Pancreas (tissue), 10 donors: ENCODE results near the gene PTMA. TPM values are rescaled to one million over a fixed set of nuclear protein-coding genes. Genes with fewer than 3 reads are reported as not detected.
A peak's percentile ranks its signal among the peaks of the same experiment; 100 is the strongest.

Experiments used
- ATAC-seq, 4 donors: fragments of 200-7000 bp; cut with Tn5 transposase; one replicate each; pipeline versions ENCODE4 v1.8.0 to v1.9.1; 2020; ENCODE audit warnings: mild to moderate bottlenecking in 4 of 4, moderate library complexity in 4 of 4
- DNase-seq, 6 donors: peaks; one replicate each; pipeline ENCODE4 v3.0.0-alpha.2; 2020
- FAIRE-seq: peaks from 2 replicates; lab custom pipeline; 2012; peaks lifted over from hg19 to GRCh38; lab: Jason Lieb, UNC
- H3K27ac ChIP-seq, 4 donors: fragments of 200-600 bp; sonication (generic); 1 replicate in 3 of 4; 2 replicates in 1 of 4; pipeline versions ENCODE4 v1.5.0 to v1.8.0; 2020
- H3K27me3 ChIP-seq, 4 donors: fragments of 200-600 bp; one replicate each; pipeline ENCODE4 v1.8.0; 2021
- H3K36me3 ChIP-seq, 3 donors: fragments of 200-600 bp; sonication (generic) in 1 of 3; one replicate each; pipeline versions ENCODE4 v1.5.0 to v1.8.0; 2020 to 2021
- H3K4me1 ChIP-seq, 3 donors: fragments of 200-600 bp; one replicate each; pipeline ENCODE4 v1.8.0; 2021
- H3K4me3 ChIP-seq, 4 donors: fragments of 200-600 bp; sonication (generic) in 2 of 4; one replicate each; pipeline versions ENCODE4 v1.5.0 to v1.8.0; 2020 to 2021
- H3K9me3 ChIP-seq, 4 donors: fragments of 200-600 bp; one replicate each; pipeline ENCODE4 v1.8.0; 2021
- CTCF ChIP-seq, 4 donors: fragments of 200-600 bp; sonication (generic) in 3 of 4; IDR thresholded peaks; one replicate each; pipeline versions ENCODE4 v1.5.0 to v1.8.0; 2021; ENCODE audit warnings: antibody characterized with exemption in 4 of 4
- WGBS, 2 donors: extraction: QIAGEN DNeasy Blood & Tissue Kit; methylation state at CpG; one replicate each; pipeline ENCODE4 v1.1.7; 2013; 5-methylcytosine and 5-hydroxymethylcytosine counted together
- intact Hi-C, 3 donors: fragments of 100-400 bp; cut with DNase I; formaldehyde crosslinking; loops; one replicate each; pipeline versions ENCODE4 v1.11.1 to v1.14.2; 2022
- polyA plus RNA-seq, 2 donors: library from polyadenylated mRNA; stranded (reverse); fragments of 200-250 nt; gene quantifications; one replicate each; pipeline ENCODE4 v1.2.3, GENCODE V29; 2013
- total RNA-seq, 6 donors: library from RNA; stranded (reverse); fragmentation: NEBNext Ultra II Directional in 4 of 6; extraction: Animal tissue kit (Norgen Biotek cat#: 25700) in 4 of 6; gene quantifications; one replicate each; pipeline versions ENCODE4 v1.2.1 to v1.2.4, GENCODE V29; 2021 to 2023
- donor health status: healthy with polysubstance abuse.
- donor health status: DM: no; HTN: no; CAD: no; lungs with moderate emphysema.
- donor health status: DM: no; HTN: no; CAD: no.
- donor health status: control.
- donor health status: control.
- donor health status: Bipolar disorder and iron deficiency.
- donor health status: DM: yes; HTN: yes; CAD: no.
- donor health status: DM: no; HTN: no; CAD: no.
- donor health status: DM: no; HTN: no; CAD: no.
- donor health status: DM: yes; HTN: yes; CAD: no.

PTMA gene
- total and polyA plus RNA-seq, 8 donors = 319 to 751 (median 531) TPM

DNA sequence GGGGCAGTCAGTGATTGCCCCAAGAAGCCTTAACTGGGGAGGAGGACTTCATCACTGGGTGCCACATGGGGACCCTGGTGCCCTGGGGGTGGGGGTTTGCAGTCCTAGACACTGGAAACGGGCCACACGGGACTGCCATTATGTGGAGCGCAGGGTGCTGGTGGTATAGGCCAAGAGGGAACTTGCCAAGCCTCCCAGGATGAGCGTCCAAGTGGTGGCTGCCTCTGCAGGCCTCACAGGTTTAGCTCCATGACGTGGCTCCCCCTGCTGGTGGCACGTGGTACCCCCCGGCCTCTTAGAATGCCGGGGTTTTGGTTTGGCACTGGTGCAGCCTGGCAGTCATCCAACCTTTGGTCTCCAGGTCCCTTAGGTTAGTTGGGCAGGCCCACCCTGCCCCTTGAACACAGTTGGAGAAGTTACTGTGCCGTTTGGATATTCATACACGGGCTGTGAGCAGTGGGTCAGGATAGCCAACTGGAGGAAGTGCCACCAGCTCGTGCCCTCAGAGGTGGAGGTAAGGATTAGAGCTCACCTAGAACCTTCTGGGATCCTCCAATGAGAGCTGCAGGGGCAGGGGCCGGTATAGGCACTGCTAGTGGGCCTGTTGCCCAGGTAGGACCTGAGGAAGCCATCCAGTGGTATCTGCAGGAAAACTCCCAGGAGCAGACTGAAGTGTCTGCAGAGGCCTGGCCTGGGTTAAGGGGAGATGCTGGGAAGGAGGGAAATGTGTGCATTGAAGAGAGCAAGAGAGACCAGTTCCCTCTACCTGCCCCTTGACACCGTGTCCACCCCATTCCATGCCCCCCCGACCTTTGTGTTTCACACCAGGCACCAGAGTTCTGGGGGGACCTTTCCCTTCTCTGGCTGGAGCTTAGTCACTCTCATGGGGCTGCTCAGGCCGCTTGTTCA is 5.7 kb downstream of the PTMA start:
- FAIRE-seq (no peak), ATAC-seq (peak; percentile 28 to 65 (median 56)), DNase-seq (peak; percentile 85 to 96 (median 94))
- peak; percentile 89 to 94 (median 89) for TF ChIP-seq CTCF (IDR thresholded peaks at IDR 0.05)
- WGBS, 2 donors = 16 to 21% methylated on average over 15 of the region's 15 CpGs
- Histone ChIP-seq H3K9me3 (no peaks in the 10 kb centered on the region), H3K27me3 (no peaks in the 10 kb centered on the region), H3K36me3 (peaks cover 6 to 17% (median 10%) of the 10 kb centered on the region in 3 donors), H3K4me1 (peaks cover 0 to 14% (median 10%) of the 10 kb centered on the region in 3 donors), H3K27ac (peak overlapping the region in 2 of 4 donors; percentile 13 to 47), H3K4me3 (no peak overlapping the region)
- intact Hi-C loops = loop anchor here in 2 of 3 donors (2.0 kb wide), 2 partner anchors 35 to 37 kb away; no protein-coding TSS in a partner anchor

DNA sequence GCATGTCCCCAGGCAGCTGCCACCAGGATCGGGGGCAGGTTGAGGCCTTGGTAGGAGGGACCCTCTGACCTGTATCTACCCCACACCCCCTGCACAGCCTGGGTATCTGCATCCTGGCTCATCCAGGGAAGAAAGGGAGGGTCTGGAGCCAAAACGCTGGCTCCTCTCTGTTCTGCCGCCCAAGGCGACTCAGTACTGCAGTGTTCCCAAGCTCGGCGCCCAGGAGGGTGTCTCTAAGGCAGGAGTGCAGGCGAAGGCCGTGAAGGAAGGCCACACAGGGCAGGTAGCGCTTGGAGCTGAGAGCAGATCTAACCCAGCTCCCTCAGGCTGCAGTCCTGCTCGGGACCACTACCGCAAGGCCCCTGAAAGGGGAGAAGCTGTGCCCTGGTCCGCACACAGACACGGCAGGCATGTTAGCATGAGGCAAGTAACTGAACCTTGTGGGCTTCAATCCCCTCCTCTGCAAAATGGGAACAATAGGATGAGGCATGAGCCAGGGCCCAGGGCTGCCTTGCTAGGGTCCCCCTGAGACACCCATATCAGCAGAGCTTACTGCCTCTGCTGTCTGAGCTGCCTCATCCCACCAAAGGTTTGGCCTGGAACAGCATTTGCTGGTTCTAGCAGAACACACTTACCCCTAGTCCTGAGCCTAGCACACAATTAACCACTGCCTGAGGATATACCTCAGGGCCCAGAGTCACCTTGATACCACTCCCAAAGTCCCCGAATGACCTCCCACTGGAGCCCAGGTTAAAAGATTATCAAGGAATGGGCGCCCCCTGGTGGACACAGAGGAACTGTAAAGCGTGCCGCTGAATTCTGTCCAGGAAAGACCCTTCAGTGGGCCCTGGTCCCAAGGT is 6.5 kb downstream of the PTMA start:
- peak; percentile 49 to 91 (median 80) for DNase-seq
- Histone ChIP-seq H3K9me3 (no peaks in the 10 kb centered on the region), H3K27ac (peak overlapping the region in 1 of 4 donors; percentile 47), H3K4me1 (peaks cover 0 to 14% (median 10%) of the 10 kb centered on the region in 3 donors), H3K27me3 (no peaks in the 10 kb centered on the region), H3K36me3 (peaks cover 6 to 17% (median 10%) of the 10 kb centered on the region in 3 donors), H3K4me3 (no peak overlapping the region)
- peak; percentile 17 to 35 (median 34) for ATAC-seq
- FAIRE-seq = no peak
- TF ChIP-seq CTCF (IDR thresholded peaks at IDR 0.05) = peak; percentile 84 to 87 (median 84)
- intact Hi-C loops = loop anchor here in 2 of 3 donors (2.0 kb wide), 2 partner anchors 36 to 38 kb away; no protein-coding TSS in a partner anchor
- 60 to 62% methylated on average over 17 of the region's 17 CpGs for whole genome bisulfite sequencing, 2 donors

- FAIRE-seq (no peak), ATAC-seq (no peak), DNase-seq (no peak)
- TF ChIP-seq CTCF (IDR thresholded peaks at IDR 0.05) = peak in 1 of 4 donors; percentile 21
- 33 to 48% methylated on average over 5 of the region's 5 CpGs for WGBS, 2 donors
- Histone ChIP-seq H3K4me3 (no peak overlapping the region), H3K27ac (no peak overlapping the region), H3K27me3 (no peaks in the 10 kb centered on the region), H3K36me3 (peaks cover 6 to 17% (median 10%) of the 10 kb centered on the region in 3 donors), H3K9me3 (no peaks in the 10 kb centered on the region), H3K4me1 (peaks cover 0 to 14% (median 10%) of the 10 kb centered on the region in 3 donors)
- intact Hi-C loops = loop anchor here in 2 of 3 donors (2.0 kb wide), 2 partner anchors 37 to 39 kb away; no protein-coding TSS in a partner anchor
Observed at GRCh38 chr2:231715499-231715837, 7.1 kb downstream of the PTMA start.

- TF ChIP-seq CTCF (IDR thresholded peaks at IDR 0.05) = no peak
- Histone ChIP-seq H3K36me3 (peaks cover 6 to 17% (median 10%) of the 10 kb centered on the region in 3 donors), H3K27me3 (no peaks in the 10 kb centered on the region), H3K27ac (no peak overlapping the region), H3K4me3 (no peak overlapping the region), H3K4me1 (peaks cover 0 to 14% (median 10%) of the 10 kb centered on the region in 3 donors), H3K9me3 (no peaks in the 10 kb centered on the region)
- ATAC-seq = no peak
- FAIRE-seq = no peak
- peak in 1 of 6 donors; percentile 69 for DNase-seq
- intact Hi-C loops = loop anchor here in 2 of 3 donors (2.0 kb wide), 2 partner anchors 37 to 39 kb away; no protein-coding TSS in a partner anchor
- 88 to 91% methylated on average over 8 of the region's 8 CpGs for WGBS, 2 donors
Observed at GRCh38 chr2:231715988-231716616, 7.8 kb downstream of the PTMA start.
